ENCODE data around the gene THAP7. TPM values are rescaled to one million over a fixed set of nuclear protein-coding genes. Genes with fewer than 3 reads are reported as not detected.

Gene THAP7
- total RNA-seq, 1 donor from 2014 or later, result 17.8 TPM

DNA sequence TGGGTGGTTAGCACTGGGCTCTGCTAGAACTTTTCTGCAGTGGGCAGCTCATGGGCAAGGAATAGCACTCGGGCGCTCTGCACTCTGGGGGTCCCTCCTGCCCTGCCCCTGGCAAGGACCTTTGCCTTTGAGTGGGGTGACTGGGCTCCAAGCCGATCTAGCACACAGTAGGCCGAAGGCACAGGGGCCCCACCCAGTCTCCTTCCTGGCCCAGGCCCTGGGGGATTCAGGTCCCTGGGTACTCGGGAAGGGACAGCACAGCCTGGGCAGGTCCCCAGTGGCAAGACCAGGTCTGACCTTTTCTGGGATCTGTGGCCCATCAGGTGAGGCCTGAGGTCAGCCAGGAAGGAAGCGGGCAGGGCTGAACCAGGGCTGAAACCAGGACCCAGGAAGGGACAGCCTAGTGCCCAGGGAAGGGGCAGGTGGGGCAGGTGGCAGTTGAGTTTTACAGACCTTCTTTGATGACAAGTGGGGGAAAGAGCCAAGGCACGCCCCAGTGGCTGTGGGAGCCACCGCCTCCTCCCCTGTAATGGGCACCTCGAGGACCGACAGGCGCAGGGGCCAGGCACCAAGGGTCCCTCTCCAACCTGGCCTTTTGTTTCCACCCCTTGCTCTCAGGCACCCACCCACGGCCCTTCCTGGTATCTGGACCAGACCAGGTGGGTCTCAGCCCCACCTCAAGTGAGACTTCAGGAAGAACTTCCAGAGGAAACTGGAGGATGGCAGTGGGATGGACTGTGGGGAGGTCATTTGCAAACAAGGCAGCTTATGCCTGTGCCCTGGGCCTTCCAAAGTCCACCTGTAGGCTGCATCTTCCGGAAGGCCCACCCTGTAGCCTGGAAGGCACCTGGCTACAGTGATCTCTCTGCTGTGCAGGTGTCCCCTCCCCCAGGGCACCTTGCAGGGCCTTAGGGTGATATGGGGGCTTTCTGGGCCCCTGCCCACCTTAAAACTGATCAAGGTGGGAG is 35.7 kb downstream of the THAP7 start:
- TF ChIP-seq, protein P1, sequence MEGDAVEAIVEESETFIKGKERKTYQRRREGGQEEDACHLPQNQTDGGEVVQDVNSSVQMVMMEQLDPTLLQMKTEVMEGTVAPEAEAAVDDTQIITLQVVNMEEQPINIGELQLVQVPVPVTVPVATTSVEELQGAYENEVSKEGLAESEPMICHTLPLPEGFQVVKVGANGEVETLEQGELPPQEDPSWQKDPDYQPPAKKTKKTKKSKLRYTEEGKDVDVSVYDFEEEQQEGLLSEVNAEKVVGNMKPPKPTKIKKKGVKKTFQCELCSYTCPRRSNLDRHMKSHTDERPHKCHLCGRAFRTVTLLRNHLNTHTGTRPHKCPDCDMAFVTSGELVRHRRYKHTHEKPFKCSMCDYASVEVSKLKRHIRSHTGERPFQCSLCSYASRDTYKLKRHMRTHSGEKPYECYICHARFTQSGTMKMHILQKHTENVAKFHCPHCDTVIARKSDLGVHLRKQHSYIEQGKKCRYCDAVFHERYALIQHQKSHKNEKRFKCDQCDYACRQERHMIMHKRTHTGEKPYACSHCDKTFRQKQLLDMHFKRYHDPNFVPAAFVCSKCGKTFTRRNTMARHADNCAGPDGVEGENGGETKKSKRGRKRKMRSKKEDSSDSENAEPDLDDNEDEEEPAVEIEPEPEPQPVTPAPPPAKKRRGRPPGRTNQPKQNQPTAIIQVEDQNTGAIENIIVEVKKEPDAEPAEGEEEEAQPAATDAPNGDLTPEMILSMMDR (IDR thresholded peaks at IDR 0.05; ENCODE audit: borderline replicate concordance), result no peak
- Histone ChIP-seq H3K27ac (replicated peaks) (no peak overlapping the region), H3K27me3 (ENCODE audit: low read depth) (peaks cover 34% of the 10 kb centered on the region), H3K4me1 (peaks cover 11% of the 10 kb centered on the region), H3K4me3 (no peak overlapping the region), H3K9me3 (replicated peaks) (no peaks in the 10 kb centered on the region), H3K36me3 (no peaks in the 10 kb centered on the region)
- peak; percentile 8 for DNase-seq
- intact Hi-C loops (cut with micrococcal nuclease), result no loop called here

DNA sequence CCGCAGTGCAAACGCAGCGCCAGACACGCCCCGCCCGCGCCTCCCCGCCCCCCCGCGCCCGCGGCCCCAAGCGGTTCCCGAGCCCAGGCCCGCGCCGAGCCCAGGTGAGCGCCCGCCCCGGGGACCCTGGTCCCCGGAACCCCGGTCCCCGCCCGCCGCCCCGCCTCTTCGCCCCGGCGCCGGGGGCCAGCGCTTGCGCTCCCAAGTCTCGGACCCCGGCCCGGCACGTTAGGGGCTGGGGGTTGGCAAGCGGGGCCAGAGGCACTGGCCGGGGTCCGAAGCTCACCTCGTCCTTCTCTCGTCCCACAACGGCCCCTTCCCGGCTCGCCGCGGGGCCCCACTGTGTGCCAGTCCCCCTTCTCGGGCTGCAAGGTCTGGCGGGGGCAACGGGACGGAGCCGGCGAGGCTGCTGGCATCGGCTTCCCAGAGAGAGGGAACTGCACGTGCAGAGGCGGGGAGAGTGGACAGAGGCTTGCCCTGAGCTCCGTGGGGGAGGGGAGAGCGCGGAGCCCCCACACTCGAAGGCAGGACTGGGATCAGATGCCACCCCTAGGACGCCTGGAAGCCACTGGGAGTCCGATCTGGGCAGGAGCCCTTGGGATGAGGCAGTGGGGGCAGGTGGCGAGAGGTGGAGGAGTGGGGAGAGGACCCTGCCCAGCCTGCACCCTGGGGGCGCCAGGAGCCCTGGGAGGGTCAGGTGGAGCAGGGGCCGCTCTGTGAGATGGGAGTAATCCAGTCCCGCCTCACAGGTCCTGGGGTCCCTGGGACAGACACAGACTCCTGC is 36.6 kb downstream of the THAP7 start:
- Histone ChIP-seq H3K4me1 (peaks cover 11% of the 10 kb centered on the region), H3K9me3 (replicated peaks) (no peaks in the 10 kb centered on the region), H3K4me3 (peak overlapping the region; percentile 62), H3K36me3 (no peaks in the 10 kb centered on the region), H3K27ac (replicated peaks) (no peak overlapping the region), H3K27me3 (ENCODE audit: low read depth) (peaks cover 34% of the 10 kb centered on the region)
- no peak for DNase-seq
- intact Hi-C loops (cut with micrococcal nuclease), result no loop called here
- TF ChIP-seq, protein P1 (IDR thresholded peaks at IDR 0.05; ENCODE audit: borderline replicate concordance), result no peak

DNA sequence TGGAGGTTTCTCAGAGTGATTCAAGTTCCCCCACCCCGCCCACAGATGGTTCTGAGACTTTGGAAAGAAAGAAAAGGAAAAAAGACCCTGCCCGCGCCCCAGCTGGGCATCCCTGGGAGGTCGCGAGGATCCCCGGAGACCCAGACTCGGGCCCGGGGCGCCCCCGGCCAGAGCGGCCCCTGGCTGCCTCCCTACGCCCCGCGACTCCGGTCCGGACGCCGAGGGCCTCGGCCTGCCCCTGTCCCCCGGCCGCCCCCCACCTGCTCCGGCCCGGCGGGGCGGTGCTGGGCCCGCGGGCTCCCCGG is 37.2 kb downstream of the THAP7 start:
- peaks cover 34% of the 10 kb centered on the region for H3K27me3 ChIP-seq (ENCODE audit: low read depth)
- intact Hi-C loops (cut with micrococcal nuclease), result no loop called here
- no peaks in the 10 kb centered on the region for H3K9me3 ChIP-seq (replicated peaks)
- H3K36me3 ChIP-seq, result no peaks in the 10 kb centered on the region
- H3K4me3 ChIP-seq, result peak overlapping the region; percentile 62
- no peak overlapping the region for H3K27ac ChIP-seq (replicated peaks)
- peaks cover 11% of the 10 kb centered on the region for H3K4me1 ChIP-seq
- TF ChIP-seq, protein P1 (IDR thresholded peaks at IDR 0.05; ENCODE audit: borderline replicate concordance), result no peak
- no peak for DNase-seq

DNA sequence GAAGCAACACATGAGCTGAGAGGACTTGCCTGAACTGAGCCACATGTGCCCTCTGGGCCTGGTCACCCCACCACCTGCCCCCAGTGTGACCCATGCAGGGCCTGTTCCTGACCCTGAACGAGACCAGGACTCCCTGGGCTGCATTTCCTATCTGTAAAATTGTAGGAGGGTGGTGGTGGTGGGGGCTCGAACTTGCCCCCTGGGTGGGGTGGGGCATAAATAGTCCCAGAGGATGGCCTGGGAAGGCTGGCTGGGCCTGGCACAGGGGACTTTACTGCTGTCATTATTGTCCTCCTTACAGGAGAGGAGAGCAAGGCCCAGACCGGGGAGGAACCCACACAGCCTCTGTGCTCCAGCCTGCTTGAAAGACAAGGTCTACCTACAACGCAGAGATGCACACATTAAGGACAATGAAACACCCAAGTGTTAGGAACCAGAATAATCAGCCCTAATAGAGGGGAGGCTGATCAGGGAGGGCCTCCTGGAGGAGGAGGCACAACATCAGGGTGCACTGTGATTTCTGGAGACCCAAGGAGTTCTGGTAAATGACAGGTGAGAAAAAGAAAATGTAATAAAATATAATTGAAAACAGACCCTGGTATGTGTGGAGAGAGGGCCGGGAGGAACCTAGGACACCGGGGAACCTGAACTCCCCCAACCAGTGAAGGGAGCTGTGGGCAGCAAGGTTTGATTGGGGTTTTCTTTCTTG is 37.7 kb downstream of the THAP7 start:
- DNase-seq, result no peak
- Histone ChIP-seq H3K4me1 (peaks cover 11% of the 10 kb centered on the region), H3K27ac (replicated peaks) (no peak overlapping the region), H3K36me3 (no peaks in the 10 kb centered on the region), H3K4me3 (peak overlapping the region; percentile 62), H3K27me3 (ENCODE audit: low read depth) (peaks cover 34% of the 10 kb centered on the region), H3K9me3 (replicated peaks) (no peaks in the 10 kb centered on the region)
- intact Hi-C loops (cut with micrococcal nuclease), result no loop called here
- TF ChIP-seq, protein P1 (IDR thresholded peaks at IDR 0.05; ENCODE audit: borderline replicate concordance), result no peak
